ENCODE data around the gene PER2.

- TF ChIP-seq POLR2A (IDR thresholded peaks at IDR 0.05) (no peak), CTCF (IDR thresholded peaks at IDR 0.05 in 4 of 5, conservative IDR thresholded peaks at IDR 0.05 in 1 of 5) (no peak)
Observed at GRCh38 chr2:238226698-238227586, 61.5 kb downstream of the PER2 start.

All from gastrocnemius medialis (tissue), 4 donors.